Fibroblast of peridontal ligament (primary cell): ENCODE measurements around the gene NET1.

Source experiments
- DNase-seq: peaks from one replicate; pipeline ENCODE4 v3.0.0-alpha.2; 2010; ENCODE audit errors: extremely low read depth

NET1 gene

DNA sequence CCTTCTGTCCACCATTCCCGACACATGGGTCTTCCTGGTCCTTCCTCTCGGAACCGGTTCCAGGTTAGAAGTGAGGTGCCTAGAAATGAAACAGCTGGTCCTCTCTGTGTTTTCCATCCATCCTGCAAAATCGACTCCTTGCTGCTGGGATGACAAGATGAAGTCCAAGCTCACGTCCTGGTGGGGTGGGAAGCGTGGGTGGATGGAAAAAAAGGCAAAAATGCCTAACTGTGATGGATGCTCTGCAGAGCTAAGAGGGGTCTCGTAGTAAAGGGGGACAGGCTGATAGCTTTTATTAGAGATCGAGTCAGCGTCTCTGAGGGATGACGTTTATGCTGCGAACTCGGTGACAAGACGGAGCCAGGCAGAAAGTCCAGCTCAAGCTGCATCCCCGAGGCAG, 72.9 kb downstream of the NET1 start:
- DNase-seq: no peak

DNA sequence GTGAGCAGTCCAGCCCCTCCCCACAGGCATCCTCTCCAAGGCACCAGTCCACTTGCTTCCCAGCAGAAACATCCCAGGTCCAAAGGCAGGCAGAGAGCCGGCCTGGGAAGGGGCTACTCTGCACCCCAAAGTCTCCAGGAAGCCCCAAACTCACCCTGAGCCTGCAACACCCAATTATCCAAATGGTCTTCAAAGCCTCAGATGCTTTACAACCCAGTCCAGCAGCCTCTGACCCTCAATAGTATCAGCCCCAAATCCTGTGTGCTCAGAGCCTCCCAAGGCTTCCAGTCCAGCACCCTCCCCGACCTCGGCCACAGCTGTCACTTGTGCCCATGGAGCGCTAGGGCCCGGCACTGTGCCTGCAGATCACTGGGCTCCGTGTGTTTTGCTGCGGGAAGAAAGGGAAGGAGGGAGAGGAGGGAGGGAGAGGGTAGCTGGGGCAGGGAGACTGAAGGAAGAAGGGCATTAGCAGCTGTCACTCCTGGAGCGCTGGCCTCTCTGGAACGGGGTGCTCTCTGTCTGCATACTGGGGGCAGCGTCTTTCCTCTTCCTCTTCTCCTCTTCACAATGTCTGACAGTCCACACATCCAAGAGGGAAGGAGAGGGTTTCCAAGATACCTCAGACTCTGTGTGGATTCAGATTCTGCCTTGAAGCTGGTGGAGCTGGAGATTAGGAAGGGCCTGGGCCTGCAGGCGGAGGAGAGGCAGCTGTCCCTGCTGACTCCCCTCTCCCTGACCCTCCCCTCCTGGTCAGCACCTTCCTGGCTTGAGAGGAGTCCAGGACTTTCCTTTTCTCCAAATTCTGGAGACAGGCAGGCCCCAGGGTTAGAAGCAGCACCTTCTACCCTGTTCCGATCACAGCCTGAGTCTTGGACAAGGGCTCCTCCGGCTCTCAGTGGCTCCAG, 73.8 kb downstream of the NET1 start:
- no peak for DNase-seq

DNA sequence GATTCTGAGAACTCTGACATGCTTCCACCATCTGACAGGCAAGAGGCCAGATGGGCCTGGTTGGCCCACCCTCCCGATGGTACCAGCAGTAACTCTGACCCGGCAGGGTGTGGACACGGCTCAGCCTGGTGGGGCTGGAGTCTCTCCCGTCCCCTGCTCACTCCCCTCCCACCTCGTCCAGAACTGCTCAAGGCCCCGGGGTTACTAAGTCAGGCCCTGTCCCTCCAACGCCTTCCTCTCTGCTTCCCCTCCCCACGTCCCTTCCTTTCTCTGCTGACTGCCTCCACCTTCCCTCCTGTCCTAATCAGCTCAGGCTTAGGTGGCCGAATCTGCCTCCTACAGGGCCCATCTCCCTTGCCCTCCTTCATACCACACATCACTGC, 74.5 kb downstream of the NET1 start:
- no peak for DNase-seq

DNA sequence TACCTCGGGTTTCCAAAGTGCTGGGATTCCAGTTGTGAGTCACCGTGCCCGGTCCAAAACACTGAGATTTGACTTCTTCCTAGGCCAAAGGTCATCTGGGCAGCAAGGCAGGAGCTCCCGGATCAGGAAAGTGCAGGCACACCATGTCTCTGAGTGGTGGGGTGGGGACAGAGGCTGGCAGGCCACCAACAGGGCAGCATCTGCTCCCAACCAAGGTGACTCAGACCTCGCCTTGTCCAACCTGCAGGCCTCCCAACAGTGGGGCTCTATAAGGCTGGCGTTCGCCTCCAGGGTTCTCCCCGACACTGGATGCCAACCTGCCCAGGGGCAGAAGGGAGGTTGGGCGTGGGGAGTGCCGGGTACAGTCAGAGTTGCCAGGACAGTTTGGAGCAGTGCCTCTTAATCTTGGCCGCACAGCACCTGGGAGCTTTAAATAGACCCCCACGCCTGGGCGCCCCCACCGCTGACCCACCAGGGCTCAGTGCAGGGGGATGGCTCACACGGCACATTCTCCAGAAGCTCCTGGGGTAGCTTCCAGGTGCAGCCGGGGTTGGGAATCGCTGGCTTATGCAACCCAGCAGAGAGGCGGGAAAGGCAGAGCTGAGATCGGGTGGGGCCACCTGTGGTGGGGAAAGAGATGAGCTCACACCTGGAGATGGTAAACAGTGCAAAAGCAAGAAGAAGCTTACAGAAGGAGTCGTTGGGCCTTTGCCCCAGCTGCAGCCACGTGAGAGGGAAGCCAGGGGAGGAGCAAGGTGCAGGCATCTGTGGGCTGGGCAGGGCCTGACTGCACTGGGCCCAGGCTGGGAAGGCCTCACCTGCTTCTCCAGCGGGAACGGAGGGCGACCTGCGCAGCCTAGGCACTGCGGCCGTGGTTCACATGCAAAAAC, 76.2 kb downstream of the NET1 start:
- DNase-seq: no peak

DNA sequence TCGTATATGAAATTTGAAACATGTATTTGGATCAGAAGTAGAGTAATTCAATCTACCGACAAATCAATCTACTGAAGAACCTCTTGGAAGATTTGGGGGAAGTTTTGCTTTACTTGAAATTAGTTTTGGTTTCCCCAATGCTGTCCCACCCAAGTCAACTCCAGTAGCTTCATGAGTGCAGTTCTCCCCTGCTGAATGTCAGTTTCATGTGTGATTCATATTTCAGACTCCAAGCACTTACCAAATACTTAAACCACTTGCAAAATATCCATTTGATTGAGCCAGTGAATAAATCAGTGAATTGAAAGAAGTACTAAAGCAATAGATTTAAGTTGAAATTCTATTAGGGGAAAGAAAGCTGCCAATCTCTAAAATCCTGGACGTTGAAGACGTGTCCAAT, 77.7 kb downstream of the NET1 start:
- DNase-seq: peak; percentile 16

DNA sequence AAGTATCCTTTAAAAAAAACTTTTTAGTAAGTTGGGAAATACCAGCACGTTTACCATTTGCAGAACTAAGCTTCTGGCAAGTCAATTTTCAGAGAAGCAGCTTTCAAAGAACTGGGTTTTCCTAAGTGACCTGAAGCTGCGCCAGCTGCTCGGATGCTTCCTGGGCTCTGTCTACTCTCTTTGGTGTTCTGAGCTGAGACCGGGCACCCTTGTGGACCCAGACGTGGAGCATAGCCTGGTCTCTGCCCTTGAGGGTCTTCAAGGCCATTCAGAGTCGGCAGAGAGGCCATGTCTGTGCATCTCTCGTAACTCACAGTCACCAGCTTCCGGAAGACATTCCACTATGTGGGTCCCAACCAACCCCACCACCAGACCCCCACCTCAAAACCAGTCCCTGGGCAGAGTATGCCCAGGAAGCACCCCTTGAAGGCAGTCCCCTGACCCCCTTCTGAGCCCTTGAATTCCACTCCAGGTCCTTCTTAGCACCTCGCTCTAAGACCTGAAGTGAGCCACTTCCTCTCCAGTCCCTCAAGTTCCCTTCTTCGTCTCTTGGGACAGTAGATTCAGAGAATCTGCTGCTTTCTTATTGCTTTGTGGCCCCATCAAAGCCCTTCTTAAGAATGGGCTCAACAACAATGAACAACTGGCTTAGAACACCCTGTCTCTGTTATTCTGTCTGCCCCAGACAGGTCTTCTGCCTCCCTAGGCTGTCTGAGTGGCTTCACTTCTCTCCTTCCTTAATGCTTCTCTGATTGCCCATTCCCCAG, 78.5 kb downstream of the NET1 start:
- no peak for DNase-seq

DNA sequence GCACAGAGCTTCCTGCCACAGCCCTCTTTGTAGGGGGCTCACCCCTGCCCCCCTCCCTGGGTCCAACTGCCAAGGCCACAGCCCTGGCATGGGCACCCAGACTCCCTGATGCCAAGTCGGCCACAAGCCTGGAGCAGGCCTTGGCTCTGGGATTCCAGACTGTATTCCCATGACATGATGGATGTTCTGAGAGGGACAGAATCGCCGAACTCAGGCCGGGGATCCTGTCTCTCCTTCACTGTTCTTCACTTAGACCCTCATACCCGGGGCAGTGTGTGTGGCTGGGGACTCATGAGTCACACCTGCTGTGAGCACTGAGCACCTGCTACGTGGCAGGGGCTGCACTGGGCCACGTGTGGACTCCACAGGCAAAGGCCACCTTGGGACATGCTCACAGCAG, 79.1 kb downstream of the NET1 start:
- DNase-seq: no peak

DNA sequence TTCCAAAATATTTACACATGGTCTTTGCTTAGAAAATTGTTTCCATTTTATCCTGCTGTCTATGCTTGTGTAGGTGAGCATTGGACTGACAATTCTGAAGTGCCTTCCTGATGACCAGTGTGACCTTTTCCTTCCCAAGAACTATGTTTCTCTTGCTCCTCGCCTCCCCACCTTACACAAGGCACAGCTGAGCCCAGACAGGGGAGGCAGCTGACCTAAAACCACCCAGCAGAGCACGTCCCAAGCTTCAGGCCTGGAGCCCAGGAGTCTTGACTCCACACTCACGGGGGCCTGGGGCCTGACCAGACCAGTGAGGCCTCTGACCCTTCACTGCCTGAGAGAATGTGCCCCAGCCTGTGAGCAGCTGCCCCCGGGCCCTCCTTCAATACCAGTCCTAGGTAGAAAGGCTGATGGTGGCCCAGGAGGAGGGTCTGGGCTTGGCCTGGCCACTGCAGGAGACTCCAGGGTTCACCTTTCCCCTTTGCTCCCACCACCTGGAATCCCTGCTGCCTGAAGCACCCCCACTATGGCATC, 80.0 kb downstream of the NET1 start:
- DNase-seq: no peak

DNA sequence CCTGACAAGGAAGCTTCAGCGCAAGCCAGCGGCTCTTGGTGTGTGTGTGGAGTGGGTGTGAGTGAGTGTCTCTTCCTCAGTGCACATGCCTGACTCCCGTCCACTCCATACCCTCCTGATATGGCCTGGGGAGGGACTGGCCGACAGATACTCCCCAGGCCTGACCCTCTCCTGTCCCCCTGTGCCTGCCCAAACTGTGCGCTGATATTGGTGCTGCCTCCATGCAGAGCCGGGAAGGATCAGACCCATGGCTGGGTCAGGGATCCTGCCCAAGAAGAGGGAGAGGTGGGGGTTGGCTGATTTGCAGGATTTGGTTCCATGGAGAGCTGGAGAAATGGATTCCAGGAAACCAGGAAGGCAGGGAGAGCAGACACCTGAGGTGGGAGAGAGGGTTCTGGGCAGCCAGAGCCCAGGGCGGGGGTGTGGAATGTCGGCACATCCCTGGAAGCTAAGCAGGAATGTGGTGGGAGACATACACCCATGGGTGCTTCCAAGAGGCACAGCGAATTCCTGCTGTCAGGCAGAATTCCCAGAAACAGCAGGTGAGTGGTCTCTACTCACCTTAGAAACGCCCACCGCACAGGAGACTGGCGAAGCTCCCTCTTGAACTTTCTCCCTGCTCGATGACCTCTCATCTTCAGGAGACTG, 80.7 kb downstream of the NET1 start:
- no peak for DNase-seq

DNA sequence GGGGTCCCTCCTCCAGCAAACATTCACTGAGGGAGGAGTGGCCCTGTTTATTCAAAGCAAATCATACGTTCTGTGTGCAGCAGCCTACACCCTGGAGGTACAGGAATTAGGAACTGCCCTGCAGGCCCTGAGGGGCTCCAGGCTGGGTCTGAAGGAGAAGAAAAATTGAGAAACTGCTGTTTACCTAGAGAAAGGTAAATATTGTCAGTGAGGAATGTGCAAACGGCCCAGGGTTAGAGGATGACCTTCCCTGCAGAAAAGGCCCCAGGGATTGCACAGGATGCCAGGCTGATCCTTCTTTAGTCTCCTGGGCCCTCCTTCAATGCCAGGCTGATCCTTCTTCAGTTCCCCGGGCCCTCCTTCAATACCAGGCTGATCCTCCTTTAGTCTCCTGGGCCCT, 81.3 kb downstream of the NET1 start:
- no peak for DNase-seq

DNA sequence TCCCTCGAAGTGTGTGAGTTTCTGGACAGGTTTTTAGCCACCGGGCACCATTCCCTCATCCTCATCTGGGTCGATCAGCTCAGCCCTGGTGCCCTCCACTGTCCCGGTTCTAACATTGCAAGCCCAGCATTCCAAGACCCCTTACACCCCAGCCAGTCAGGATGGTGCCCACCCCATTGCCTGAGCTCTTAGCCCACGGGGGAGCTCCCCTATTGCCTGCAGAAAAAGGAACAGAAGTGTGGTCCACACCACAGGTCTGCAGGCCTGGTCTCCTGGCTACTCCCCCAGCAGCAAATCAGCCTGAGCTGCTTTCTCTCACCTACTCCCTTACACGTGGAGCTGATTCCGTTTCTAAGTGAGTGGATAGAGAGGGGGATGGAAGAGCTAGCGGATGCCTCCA, 82.3 kb downstream of the NET1 start:
- DNase-seq: no peak

DNA sequence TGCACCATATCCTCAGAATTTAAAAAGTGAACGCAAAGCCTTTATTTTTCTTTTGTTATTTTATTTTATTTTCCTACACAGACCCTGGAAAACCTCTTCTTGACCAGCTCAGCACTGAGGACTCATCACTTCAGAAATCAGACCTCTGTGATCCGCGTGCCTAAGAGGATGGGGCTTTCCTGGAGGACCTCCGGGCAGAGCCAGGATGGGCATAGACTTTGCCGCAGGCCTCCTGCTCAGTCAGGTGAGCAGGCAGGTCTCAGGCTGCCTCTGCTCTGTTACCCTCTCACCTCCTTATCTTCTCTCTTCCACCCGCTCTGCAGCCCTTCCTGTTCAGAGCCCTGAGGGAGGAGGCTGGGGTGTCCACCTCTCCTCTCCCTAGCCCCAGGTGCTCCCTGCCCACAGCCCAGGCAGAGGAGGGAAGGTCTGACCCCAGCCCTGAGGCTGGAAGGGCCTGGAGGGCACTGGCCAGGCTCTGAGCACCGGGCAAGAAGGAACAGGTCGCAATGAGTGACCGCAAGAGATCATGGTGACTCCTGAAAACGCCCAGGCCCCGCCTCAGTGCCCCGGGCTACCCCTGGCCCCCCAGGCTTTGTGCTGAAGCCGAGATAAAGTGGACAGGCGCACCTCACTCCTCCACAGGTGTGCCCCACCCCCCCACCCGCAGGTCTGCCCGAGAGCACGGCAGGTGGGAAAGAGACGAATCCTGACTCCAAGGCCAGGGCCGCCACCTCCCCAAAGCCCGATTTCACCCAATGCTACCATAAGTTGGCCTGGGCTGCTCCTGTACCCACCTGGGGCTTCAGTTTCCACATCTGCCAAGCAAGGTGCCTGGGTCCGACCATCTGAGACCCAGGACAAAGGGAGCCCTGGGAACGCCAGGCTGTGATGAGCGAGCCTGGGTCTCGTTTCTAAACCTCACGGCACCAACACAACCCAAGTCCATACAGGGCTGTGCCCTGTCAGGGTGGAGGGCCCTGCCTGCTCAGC, 84.2 kb downstream of the NET1 start:
- no peak for DNase-seq

DNA sequence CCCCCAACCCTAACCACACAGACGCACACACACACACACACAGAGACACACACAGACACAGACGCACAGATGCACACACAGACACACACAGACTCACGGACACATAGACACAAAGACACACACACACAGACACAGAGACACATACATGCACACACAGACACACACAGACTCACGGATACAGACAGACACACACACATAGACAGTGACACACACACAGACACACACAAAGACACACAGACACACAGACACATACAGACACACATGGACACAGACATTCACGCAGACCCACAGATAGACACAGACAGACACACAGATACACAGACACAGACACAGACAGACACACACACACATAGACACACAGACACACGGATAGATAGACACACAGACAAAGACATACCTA, 84.9 kb downstream of the NET1 start:
- DNase-seq: no peak

DNA sequence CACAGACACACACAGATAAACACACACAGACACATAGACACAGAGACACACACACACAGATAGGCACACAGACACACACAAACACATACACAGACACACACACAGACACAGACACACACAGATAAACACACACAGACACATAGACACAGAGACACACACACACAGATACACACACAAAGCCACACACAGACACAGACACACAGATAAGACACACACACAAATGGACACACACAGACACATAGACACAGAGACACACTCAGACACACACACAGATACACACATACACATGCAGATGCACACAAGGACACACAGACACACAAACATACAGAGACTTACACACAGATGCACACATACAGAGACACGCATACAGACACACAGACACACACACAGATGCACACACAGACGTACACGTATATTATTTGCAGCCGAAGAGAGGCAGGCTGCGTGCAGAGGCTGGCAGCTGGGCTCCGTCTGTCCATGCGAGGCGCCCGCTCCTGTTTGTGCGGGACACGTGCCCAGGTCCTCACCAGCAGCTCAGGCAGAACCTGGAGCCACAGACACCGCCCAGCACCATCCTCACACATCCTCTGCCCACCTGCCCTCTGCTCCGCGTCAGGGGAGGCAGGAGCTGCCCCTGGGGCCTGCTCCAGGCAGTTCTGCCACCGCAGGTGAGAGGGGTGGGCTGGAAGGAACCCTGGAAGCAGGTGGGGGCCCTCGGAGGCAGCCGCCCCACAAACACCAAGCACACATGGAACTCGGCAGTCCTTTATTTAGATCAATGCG, 85.8 kb downstream of the NET1 start:
- no peak for DNase-seq

DNA sequence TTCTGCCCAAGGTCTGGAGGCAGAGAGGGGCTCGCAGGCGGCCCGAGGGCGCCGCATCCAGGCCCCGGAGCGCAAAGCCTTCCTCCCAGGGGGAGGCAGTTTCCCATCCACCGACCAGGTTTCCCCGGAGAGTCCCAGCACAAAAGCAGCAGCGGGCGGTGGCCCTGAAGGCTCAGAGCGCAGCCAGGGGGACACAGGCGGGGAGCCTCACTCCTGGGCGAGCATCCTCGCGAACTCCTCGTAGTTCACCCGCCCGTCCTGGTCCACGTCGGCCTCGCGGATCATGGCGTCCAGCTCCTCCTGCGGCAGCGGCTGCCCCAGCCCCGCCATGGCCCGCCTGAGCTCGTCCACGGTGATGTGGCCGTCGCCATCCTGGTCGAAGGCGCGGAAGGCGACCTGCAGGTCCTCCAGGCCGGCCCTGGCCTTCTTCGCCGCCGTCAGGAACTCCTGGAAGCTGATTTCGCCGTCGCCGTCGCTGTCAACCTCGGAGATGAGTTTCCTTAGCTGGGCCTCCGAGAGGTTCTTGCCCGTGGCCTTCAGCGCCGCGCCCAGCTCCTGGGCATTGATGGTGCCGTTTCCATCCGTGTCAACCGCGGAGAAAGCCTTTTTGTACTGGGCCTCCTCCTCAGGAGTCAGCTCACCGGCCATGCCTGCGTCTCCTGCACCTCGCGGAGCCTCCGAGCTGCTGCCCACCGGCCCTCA, 86.6 kb downstream of the NET1 start:
- DNase-seq: no peak

DNA sequence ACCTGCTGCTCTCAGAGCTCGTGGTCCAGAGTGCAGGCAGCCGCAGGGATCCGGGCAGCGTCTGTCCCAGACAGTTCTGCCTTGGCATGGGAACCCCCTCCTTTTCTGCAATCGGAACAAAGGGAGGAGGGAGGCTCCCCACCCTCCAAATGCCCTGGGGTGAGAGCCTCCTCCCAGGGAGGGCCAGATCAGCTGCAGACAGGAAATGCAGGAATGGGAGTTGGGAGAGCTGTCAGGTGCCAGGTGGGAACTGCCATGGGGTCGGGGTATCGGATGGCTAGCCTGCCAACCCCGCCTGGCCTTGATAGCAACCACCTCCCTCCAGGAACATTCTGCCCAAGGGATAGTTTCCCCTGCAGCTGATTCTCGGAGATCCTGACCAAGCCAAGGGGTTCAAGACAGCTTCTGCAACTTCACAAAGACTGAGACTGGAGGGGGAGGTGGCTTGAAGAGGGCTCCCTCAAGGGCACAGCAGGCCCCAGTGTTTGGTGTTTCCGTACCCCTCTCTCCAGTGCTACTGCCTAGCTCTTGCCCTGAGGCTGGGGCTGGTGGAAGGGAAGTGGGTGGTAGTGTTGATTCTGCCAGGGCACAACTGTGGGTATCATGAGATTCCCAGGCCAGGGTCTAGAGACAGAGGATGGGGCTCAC, 87.3 kb downstream of the NET1 start, which contains the start of gene CALML5:
TSS of gene CALML5 (minus strand) at position 78 of the 648 bp plus-strand sequence. CDS start 132 bp downstream, outside the sequence.
- DNase-seq: no peak

DNA sequence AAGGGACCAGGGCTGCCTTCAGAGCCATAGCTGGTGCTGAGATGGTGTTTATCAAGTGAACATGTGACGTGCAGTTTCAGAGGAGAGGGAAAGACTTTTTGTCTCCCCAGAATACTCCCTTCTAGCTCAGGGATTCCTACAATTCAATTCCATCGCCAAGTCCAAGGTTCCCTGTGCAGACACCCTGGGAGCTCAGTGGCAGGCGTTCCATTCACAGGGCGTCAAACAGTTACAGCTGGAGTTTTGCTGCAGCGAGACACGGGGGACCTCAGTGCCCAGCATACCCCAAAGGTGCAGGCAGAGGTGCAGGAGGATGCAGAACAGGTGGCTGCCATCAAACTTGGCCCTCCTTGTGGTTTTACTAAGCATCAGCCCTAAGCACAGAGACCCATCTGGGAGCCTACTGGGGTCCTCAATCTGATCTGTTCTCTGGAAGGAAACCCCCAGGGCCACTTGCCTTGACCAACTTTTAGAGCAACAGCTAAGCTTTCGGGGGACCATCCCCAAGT, 87.9 kb downstream of the NET1 start:
- no peak for DNase-seq

DNA sequence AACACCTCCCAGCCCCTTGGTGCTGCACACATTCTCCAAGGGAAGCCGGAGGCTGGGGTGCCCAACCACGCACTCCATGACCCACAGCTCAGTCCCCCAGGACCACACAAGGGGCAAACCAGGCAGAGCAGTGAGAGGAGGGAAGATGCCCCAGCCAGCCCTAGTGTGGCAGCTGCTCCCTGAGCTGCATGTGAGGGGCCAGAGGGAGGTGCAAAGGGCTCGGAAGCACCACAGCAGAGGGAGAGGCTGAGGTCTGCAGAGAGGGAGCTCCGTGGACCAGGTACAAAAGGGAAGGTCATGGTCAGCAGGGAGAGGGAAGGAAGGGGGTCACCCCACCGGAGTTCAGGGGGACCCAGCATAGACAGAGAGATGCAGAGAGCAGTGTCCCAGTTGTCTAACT, 88.6 kb downstream of the NET1 start:
- no peak for DNase-seq
